Bronchial epithelial cell (primary cell): Measurements from ENCODE around the gene SLU7. TPM values are rescaled to one million over a fixed set of nuclear protein-coding genes. Genes with fewer than 3 reads are reported as not detected.

Experiments used
- DNase-seq: peaks from one replicate; pipeline ENCODE4 v3.0.0-alpha.2; 2010; ENCODE audit warnings: low read depth
- FAIRE-seq: peaks from 2 replicates; lab custom pipeline; 2011; peaks lifted over from hg19 to GRCh38; lab: Jason Lieb, UNC
- H3K27me3 ChIP-seq: 2 replicates; pipeline ENCODE4 v1.5.1; 2011; ENCODE audit warnings: low read length; ENCODE audit not compliant: control insufficient read depth, insufficient read depth
- H3K36me3 ChIP-seq: 2 replicates; pipeline ENCODE4 v1.5.1; 2011; ENCODE audit warnings: low read length; ENCODE audit not compliant: control insufficient read depth, insufficient read depth
- H3K4me3 ChIP-seq: 2 replicates; pipeline ENCODE4 v1.5.1; 2011; ENCODE audit warnings: mild to moderate bottlenecking, low read depth, low read length, control low read depth
- total RNA-seq: library from RNA; depleted of rRNA; stranded (reverse); fragments of >200 nt; gene quantifications from 2 replicates; pipeline ENCODE4 v1.2.1, GENCODE V29; 2014
- TF ChIP-seq, protein P1 (sequence below): IDR thresholded peaks from 2 replicates; pipeline ENCODE4 v1.5.1; 2011; ENCODE audit warnings: mild to moderate bottlenecking, moderate library complexity, low read length, control low read depth, inconsistent platforms; ENCODE audit not compliant: insufficient read depth, severe bottlenecking

SLU7 gene
- total RNA-seq, 1 donor from 2014 or later: 51.3 TPM

DNA sequence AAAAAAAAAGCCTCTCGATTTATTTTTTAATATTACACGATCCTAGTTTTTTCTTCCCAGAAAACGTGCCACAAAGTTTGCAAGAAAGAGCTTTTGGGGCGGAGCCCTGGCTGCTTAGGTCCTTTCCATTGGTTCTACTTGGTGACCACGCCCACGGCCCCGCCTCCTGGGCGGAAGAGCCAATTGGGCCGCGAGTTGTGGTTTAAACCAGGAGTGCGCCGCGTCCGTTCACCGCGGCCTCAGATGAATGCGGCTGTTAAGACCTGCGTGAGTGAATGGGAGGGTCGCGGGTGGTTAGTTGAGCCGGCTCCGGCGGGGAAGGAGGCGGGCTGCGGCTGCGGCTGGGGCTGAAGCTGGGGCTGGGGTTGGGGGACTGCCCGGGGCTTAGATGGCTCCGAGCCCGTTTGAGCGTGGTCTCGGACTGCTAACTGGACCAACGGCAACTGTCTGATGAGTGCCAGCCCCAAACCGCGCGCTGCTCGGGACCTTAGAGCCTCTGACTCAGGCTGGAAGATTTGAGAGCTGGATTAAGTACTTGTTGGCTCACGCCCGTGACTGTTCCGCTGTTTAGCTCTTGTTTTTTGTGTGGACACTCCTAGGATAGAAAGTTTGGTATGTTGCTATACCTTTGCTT lies 2.9 kb upstream of the SLU7 start, which contains the start of gene PTTG1:
TSS of gene PTTG1 (plus strand) at position 231 of the 634 bp plus-strand sequence. CDS start 458 bp downstream, outside the sequence.
- H3K27me3 ChIP-seq: no peaks in the 10 kb centered on the region
- no peaks in the 10 kb centered on the region for H3K36me3 ChIP-seq
- TF ChIP-seq, protein P1, sequence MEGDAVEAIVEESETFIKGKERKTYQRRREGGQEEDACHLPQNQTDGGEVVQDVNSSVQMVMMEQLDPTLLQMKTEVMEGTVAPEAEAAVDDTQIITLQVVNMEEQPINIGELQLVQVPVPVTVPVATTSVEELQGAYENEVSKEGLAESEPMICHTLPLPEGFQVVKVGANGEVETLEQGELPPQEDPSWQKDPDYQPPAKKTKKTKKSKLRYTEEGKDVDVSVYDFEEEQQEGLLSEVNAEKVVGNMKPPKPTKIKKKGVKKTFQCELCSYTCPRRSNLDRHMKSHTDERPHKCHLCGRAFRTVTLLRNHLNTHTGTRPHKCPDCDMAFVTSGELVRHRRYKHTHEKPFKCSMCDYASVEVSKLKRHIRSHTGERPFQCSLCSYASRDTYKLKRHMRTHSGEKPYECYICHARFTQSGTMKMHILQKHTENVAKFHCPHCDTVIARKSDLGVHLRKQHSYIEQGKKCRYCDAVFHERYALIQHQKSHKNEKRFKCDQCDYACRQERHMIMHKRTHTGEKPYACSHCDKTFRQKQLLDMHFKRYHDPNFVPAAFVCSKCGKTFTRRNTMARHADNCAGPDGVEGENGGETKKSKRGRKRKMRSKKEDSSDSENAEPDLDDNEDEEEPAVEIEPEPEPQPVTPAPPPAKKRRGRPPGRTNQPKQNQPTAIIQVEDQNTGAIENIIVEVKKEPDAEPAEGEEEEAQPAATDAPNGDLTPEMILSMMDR: no peak
- H3K4me3 ChIP-seq: peak within 1 kb of the TSS; percentile 51
- FAIRE-seq (peak; percentile 86), DNase-seq (peak; percentile 94)

DNA sequence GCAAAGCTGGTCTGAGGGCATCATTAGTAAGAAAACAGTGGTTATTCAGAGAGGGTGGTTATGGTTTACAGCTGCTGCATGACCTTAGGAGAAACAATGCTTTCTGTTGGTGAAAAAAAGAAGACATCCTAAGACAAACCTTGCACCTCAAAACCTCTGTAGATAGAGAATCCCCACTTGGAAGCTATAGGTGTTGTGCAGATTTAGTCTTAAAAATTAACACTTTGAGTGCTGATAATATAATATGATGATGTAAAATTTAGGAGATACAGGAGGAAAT lies 1.4 kb upstream of the SLU7 start:
- no peaks in the 10 kb centered on the region for H3K27me3 ChIP-seq
- DNase-seq (no peak), FAIRE-seq (no peak)
- no peaks in the 10 kb centered on the region for H3K36me3 ChIP-seq
- TF ChIP-seq, protein P1: no peak
- no peak overlapping the region for H3K4me3 ChIP-seq

DNA sequence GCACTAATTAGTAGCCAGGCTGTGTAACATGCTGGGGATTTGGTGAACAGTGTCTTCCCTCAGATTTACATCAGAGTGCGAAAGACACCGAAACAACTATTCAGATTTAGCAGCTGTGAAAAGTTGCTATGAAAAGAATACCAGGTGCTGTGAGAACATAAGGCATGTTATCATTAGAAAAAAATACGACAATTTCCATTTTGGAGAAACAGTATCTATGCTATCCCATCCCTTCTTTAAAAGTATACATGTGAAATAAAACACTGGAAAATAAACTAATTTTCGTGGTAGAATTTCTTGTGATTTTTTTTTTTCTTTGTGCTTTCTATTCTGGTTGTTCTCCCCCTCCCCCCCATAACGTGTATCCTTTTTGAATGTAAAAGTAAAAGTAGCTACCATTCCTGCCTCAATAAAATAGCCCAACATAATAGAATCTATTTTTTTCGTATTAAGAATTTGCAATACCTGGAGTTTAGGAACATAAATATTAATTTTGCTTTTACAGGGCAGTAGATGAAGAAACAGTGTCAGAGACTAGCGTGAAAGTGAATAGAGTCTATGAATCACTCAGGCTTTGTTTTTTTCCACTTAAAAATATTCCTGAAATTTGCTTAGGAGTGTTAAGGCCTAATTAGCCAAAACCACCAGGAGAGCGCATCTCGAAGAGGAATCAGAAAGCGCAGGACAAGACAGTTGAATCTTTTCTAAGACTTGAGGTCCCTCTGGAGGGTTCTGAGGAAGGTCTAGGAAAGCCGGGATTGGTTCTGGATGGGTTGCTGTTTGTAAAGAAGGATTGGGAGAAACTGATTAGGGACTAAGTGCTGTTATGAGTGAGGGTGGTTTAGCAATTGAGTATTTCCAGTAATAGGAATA lies 813 bp upstream of the SLU7 start:
- DNase-seq: no peak
- H3K36me3 ChIP-seq: no peaks in the 10 kb centered on the region
- H3K27me3 ChIP-seq: no peaks in the 10 kb centered on the region
- TF ChIP-seq, protein P1: no peak
- no peak for FAIRE-seq
- peak overlapping the region; percentile 69 for H3K4me3 ChIP-seq

DNA sequence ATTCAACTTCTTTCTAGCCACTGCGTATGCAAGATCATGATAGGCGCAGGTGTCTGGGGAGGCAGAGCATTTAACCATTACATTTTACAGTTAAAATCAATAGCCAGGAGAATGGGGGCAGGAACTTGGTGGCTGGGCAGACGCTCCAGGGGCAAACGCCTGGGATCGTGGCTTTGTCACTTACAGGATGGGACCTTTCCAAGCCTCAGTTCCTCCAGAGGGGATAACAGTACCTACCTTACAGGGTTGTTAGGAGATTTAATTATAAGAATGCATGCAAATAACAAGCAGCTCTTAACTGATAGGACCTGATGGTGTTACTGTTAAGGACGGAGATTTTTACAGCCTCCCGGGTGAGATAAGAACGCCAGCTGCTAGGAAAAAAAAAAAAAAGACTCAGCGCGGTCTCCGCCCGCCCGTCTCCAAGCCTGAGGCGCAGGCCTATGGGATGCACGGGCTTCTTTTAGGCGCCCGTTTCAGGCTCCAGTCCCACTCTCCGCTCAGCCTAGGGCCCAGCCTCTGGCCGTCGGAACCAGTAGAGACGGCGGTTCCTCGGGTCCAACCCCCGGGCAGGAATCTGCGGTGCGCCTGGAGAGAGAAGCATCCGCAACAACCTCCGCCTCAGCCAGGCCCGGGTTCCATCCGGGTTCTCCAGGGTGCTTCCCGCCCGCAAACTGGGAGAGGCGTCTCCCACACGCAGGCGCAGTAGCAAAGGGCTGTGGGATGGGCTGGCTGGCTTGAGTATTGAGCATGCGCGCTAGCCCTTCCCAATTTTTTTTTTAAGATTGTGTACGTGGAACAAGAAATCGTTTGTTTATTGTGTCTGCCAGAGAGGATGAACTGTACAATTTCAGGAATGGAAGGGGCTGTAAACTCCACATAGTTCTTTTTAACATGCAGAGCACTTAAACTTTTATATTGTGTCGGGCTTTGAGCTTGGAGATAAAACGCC lies 19.2 kb downstream of the SLU7 start, which contains the start of gene FAM200C:
TSS of gene FAM200C (minus strand) at position 653 of the 952 bp plus-strand sequence. CDS start 4,564 bp downstream, outside the sequence.
- peaks cover 4% of the 10 kb centered on the region for H3K36me3 ChIP-seq
- H3K4me3 ChIP-seq: peak within 1 kb of the TSS; percentile 71
- DNase-seq (peak; percentile 86), FAIRE-seq (no peak)
- no peaks in the 10 kb centered on the region for H3K27me3 ChIP-seq
- TF ChIP-seq, protein P1: no peak

DNA sequence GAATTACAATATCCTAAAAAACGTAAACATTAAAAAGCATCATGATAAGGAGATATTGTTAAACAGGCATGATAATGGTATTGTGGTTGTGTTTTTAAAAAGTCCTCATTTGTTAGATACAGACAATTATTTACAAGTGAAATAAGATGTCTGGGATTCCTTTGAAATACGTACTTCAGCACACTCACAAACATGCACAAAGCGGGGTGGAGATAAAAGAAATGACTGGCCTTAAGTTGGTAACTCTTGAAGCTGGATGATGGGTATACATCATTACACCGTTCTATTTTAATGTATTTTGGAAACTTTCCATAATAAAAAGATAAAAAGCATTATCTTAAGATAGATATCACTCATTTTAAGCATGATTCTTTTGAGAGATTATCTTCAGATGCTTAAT lies 20.1 kb downstream of the SLU7 start:
- no peak for DNase-seq
- Histone ChIP-seq H3K4me3 (no peak overlapping the region), H3K27me3 (no peaks in the 10 kb centered on the region), H3K36me3 (peaks cover 2% of the 10 kb centered on the region)
- TF ChIP-seq, protein P1: no peak
- FAIRE-seq: no peak
